Thoracic aorta endothelial cell (primary cell): Measurements from ENCODE around the gene ERFE. TPM values are rescaled to one million over a fixed set of nuclear protein-coding genes. Genes with fewer than 3 reads are reported as not detected.

Experiments
- total RNA-seq: library from RNA; depleted of rRNA; stranded (reverse); fragments of >200 nt; gene quantifications from 2 replicates; pipeline ENCODE4 v1.2.3, GENCODE V29; 2012

The ERFE gene
- 0.79 and 1.2 TPM in 2 replicates for total RNA-seq

GRCh38 chr2:238158509-238159070 is at the start of gene ERFE:
TSS of gene ERFE (plus strand) at chr2:238158970. CDS start at chr2:238159008, 38 bp downstream.

GRCh38 chr2:238138331-238139195 is 20.2 kb upstream of the ERFE start, which contains the start of gene KLHL30:
TSS of gene KLHL30 (plus strand) at chr2:238138668. CDS start at chr2:238140755, 2,087 bp downstream.

GRCh38 chr2:238203094-238203972 is 44.6 kb downstream of the ERFE start, which contains the start of gene ILKAP:
TSS of gene ILKAP (minus strand) at chr2:238203695. CDS start at chr2:238203553, 142 bp downstream.

Other genes with a start within 250 kb of the ERFE start
- gene UBE2F, start 192.0 kb upstream of the ERFE start, total RNA-seq = 61.4 and 63.2 TPM in 2 replicates
- gene SCLY, start 98.0 kb upstream of the ERFE start, total RNA-seq = 23.0 and 26.3 TPM in 2 replicates
- gene ESPNL, start 58.6 kb upstream of the ERFE start, total RNA-seq = under 0.01 TPM in 1 of 2 replicates, not detected in the other
- not detected in 2 replicates for gene KLHL30, start 20.3 kb upstream of the ERFE start, total RNA-seq
- 28.6 and 32.8 TPM in 2 replicates for gene ILKAP, start 44.7 kb downstream of the ERFE start, total RNA-seq
- gene HES6, start 81.1 kb downstream of the ERFE start, total RNA-seq = 4.7 and 4.8 TPM in 2 replicates
- gene PER2, start 129.6 kb downstream of the ERFE start, total RNA-seq = 2.7 and 2.8 TPM in 2 replicates
- gene TRAF3IP1, start 161.5 kb downstream of the ERFE start, total RNA-seq = 8.5 and 10.4 TPM in 2 replicates